K562 (cell line): Measurements from ENCODE around the gene LYVE1. TPM values are rescaled to one million over a fixed set of nuclear protein-coding genes. Genes with fewer than 3 reads are reported as not detected.

Source experiments
- ATAC-seq: fragments of 200-7000 bp; cut with Tn5 transposase; 3 replicates; pipeline ENCODE4 v1.9.1; 2020; ENCODE audit warnings: moderate library complexity
- BruUV-seq: library from RNA; stranded (reverse); fragments of 400-500 nt; replicated peaks from 2 replicates; lab custom pipeline; 2021; lab: Mats Ljungman, UMichigan
- CTCF ChIA-PET: fragments of 300-600 bp; formaldehyde crosslinking; extraction: SDS; loops from one replicate; lab custom pipeline; 2021; ENCODE audit warnings: low intra/inter-chr PET ratio; lab: Yijun Ruan, JAX
- POLR2A ChIA-PET: fragments of 300-600, 350-650 bp; sonication (Branson Sonifier 250); formaldehyde crosslinking; extraction: SDS; loops from one replicate; lab custom pipeline; 2021; ENCODE audit warnings: antibody characterized with exemption, inconsistent platforms; lab: Yijun Ruan, JAX
- DNase-seq, 4 experiments: peaks; one replicate each; pipeline versions ENCODE4 v3.0.0 to v3.0.0-alpha.2; 2011 to 2018; ENCODE audit warnings: low spot score in 3 of 4, mixed read lengths in 3 of 4; ENCODE audit errors: extremely low read depth in 1 of 4
- FAIRE-seq: peaks from 2 replicates; lab custom pipeline; 2011; peaks lifted over from hg19 to GRCh38; lab: Jason Lieb, UNC
- H2AFZ ChIP-seq: 2 replicates; pipeline ENCODE4 v1.6.0; 2011; ENCODE audit warnings: low read depth, low read length, control low read depth, inconsistent platforms
- H3K27ac ChIP-seq: fragments of 200-600 bp; 3 replicates; pipeline ENCODE4 v1.8.0; 2011; ENCODE audit warnings: low read depth, mild to moderate bottlenecking, control low read depth, inconsistent platforms, low read length, moderate library complexity, mixed read lengths; ENCODE audit errors: extremely low read depth
- H3K27me3 ChIP-seq, 2 experiments: fragments of 300-600 bp in 1 of 2; 2 replicates in 1 of 2; 3 replicates in 1 of 2; pipeline versions ENCODE4 v1.6.0 to v1.8.0; 2011; ENCODE audit warnings: inconsistent platforms in 2 of 2, low read length in 2 of 2, mild to moderate bottlenecking in 1 of 2, mixed read lengths in 1 of 2, moderate library complexity in 1 of 2; ENCODE audit not compliant: control insufficient read depth in 2 of 2, insufficient read depth in 2 of 2
- H3K36me3 ChIP-seq: fragments of 300-600 bp; 3 replicates; pipeline ENCODE4 v1.8.0; 2011; ENCODE audit warnings: mild to moderate bottlenecking, low read length, inconsistent platforms; ENCODE audit not compliant: control insufficient read depth, insufficient read depth
- H3K4me1 ChIP-seq, 2 experiments: fragments of 200-600 bp in 1 of 2; replicated peaks in 1 of 2; 2 replicates in 1 of 2; 3 replicates in 1 of 2; pipeline versions ENCODE4 v1.5.1 to v1.8.0; 2011; ENCODE audit warnings: inconsistent platforms in 2 of 2, low read length in 2 of 2, mild to moderate bottlenecking in 1 of 2, mixed read lengths in 1 of 2, moderate library complexity in 1 of 2; ENCODE audit not compliant: control insufficient read depth in 2 of 2, insufficient read depth in 2 of 2
- H3K4me2 ChIP-seq: 2 replicates; pipeline ENCODE4 v1.6.1; 2011; ENCODE audit warnings: low read length, control low read depth, inconsistent platforms, mixed read lengths; ENCODE audit not compliant: insufficient read depth
- H3K4me3 ChIP-seq: fragments of 200-600 bp; sonication (generic), shearing (Covaris generic); 2 replicates; pipeline ENCODE4 v1.5.1; 2016; ENCODE audit warnings: control low read depth, inconsistent platforms
- H3K79me2 ChIP-seq: fragments of 200-600 bp; 3 replicates; pipeline ENCODE4 v1.8.0; 2011; ENCODE audit warnings: low read length, inconsistent platforms; ENCODE audit not compliant: control insufficient read depth, insufficient read depth
- H3K9ac ChIP-seq, 2 experiments: 2 replicates each; pipeline versions ENCODE4 v1.6.0 to v1.6.1; 2011; ENCODE audit warnings: low read depth in 2 of 2, low read length in 2 of 2, control low read depth in 1 of 2, inconsistent platforms in 1 of 2, mild to moderate bottlenecking in 1 of 2, mixed read lengths in 1 of 2; ENCODE audit not compliant: insufficient read depth in 1 of 2
- H3K9me1 ChIP-seq: one replicate; pipeline ENCODE4 v1.6.0; 2011; ENCODE audit warnings: inconsistent platforms, mild to moderate bottlenecking, low read length, moderate library complexity; ENCODE audit not compliant: control insufficient read depth, insufficient read depth
- H3K9me3 ChIP-seq: replicated peaks from 2 replicates; pipeline ENCODE4 v1.5.1; 2011; ENCODE audit warnings: low read depth, low read length, inconsistent platforms; ENCODE audit not compliant: control insufficient read depth, insufficient read depth
- H4K20me1 ChIP-seq: replicated peaks from 2 replicates; pipeline ENCODE4 v1.6.1; 2011; ENCODE audit warnings: low read length, inconsistent platforms, mixed read lengths; ENCODE audit not compliant: control insufficient read depth, insufficient read depth
- NELFE ChIP-seq: IDR thresholded peaks from 2 replicates; pipeline ENCODE4 v1.6.1; 2011; ENCODE audit warnings: mild to moderate bottlenecking; ENCODE audit not compliant: insufficient read depth, insufficient read length
- PCBP1 ChIP-seq: fragments of 200-400 bp; formaldehyde crosslinking; IDR thresholded peaks from 2 replicates; pipeline ENCODE4 v1.6.1; 2018; ENCODE audit warnings: mild to moderate bottlenecking, low read depth, low read length; ENCODE audit not compliant: poor library complexity, severe bottlenecking
- YY1 ChIP-seq, 3 experiments: IDR thresholded peaks; 2 replicates each; pipeline ENCODE4 v1.6.1; 2011; ENCODE audit warnings: low read length in 2 of 3, mild to moderate bottlenecking in 2 of 3, moderate library complexity in 2 of 3, borderline replicate concordance in 1 of 3, control low read depth in 1 of 3, low read depth in 1 of 3; ENCODE audit not compliant: insufficient read depth in 3 of 3, insufficient replicate concordance in 2 of 3, control insufficient read depth in 1 of 3, insufficient read length in 1 of 3; ENCODE audit errors: extremely low read depth in 1 of 3
- ZNF133 ChIP-seq: fragments of 250-450 bp; sonication (Bioruptor Pico); IDR thresholded peaks from 2 replicates; pipeline ENCODE4 v1.4.0; 2020; ENCODE audit warnings: mild to moderate bottlenecking
- WGBS: fragments of 100-300 bp; shearing (Covaris generic); methylation state at CpG from one replicate; pipeline ENCODE4 v1.1.6; 2016; ENCODE audit warnings: low coverage, mixed read lengths; ENCODE audit not compliant: insufficient coverage; ENCODE audit errors: missing lambda C conversion rate; 5-methylcytosine and 5-hydroxymethylcytosine counted together
- in situ Hi-C: fragments of 300-500 bp; cut with MboI; formaldehyde crosslinking; loops from 4 replicates; pipeline ENCODE4 v1.15.0; 2018; ENCODE audit warnings: inconsistent platforms, mixed read lengths
- intact Hi-C: fragments of 100-400 bp; cut with micrococcal nuclease; formaldehyde crosslinking; loops from 2 replicates; pipeline ENCODE4 v1.14.2; 2022
- polyA plus RNA-seq, 8 experiments: library from polyadenylated mRNA; depleted of rRNA in 4 of 8; stranded (reverse) in 5 of 8; unstranded in 3 of 8; fragments of >200 nt; fragmentation: Nextera tagmentation in 2 of 8; fragmentation: Illumina TruSeq in 1 of 8; extraction: Ambion mirVana in 2 of 8; extraction: Trizol in 1 of 8; gene quantifications; 2 replicates each; pipeline versions ENCODE4 v1.2.1 to v1.2.3, GENCODE V29; 2011 to 2014; ENCODE audit warnings: inconsistent platforms in 1 of 8, missing spikeins in 1 of 8
- total RNA-seq, 7 experiments: library from RNA; depleted of rRNA in 6 of 7; stranded (reverse); fragments of >200 nt in 6 of 7; fragmentation: Illumina TruSeq in 2 of 7; extraction: Trizol in 2 of 7; gene quantifications; 2 replicates each; pipeline versions ENCODE4 v1.2.1 to v1.2.3, GENCODE V29; 2011 to 2021; ENCODE audit warnings: low replicate concordance in 1 of 7
- TF ChIP-seq, protein P1 (sequence below), 2 experiments: fragments of 200-800 bp in 1 of 2; sonication (Bioruptor generic) in 1 of 2; sonication (generic) in 1 of 2; formaldehyde crosslinking in 1 of 2; IDR thresholded peaks in 1 of 2; conservative IDR thresholded peaks in 1 of 2; 2 replicates each; pipeline versions ENCODE4 v1.5.0 to v1.6.1; 2016 to 2020; ENCODE audit warnings: missing compliant biosample characterization in 1 of 2, missing genetic modification characterization in 1 of 2, missing genetic modification reagents in 1 of 2
- TF ChIP-seq, protein P2 (sequence below): IDR thresholded peaks from 2 replicates; pipeline ENCODE4 v1.6.1; 2014; ENCODE audit warnings: antibody characterized with exemption
- TF ChIP-seq, protein P3 (sequence below): fragments of 200-800 bp; sonication (Bioruptor generic); IDR thresholded peaks from 2 replicates; pipeline ENCODE4 v1.6.1; 2017; ENCODE audit warnings: missing genetic modification characterization, missing compliant biosample characterization
- TF ChIP-seq, protein P4 (sequence below): sonication (generic); formaldehyde crosslinking; IDR thresholded peaks from 2 replicates; pipeline ENCODE4 v1.4.0; 2020; ENCODE audit warnings: mild to moderate bottlenecking, missing genetic modification reagents

Gene LYVE1
- total and polyA plus RNA-seq, 9 of the 15 experiments (the other 6 are each of a cell fraction or from before 2014, with no cell fraction given), result 0.06 to 1.1 (median 0.14) TPM; not detected in 1

DNA sequence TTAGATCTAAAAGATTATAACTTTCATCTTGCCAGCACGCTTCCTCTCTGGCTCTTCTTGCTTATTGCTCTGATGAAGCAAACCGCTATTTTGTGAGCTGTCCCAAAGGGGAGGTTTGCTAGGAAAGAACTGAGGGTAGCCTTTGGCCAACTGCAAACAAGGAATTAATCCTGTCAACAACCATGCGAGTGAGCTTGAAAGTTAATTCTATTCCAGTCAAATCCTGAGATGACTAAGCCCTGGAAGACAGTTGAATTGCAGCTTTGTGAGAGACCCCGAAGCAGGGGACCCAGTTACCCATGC, 17.2 kb downstream of the LYVE1 start:
- in situ Hi-C loops, result no loop called here
- H3K4me1 ChIP-seq, result no peaks in the 10 kb centered on the region; a peak in 1 of 5 replicates
- H3K9me3 ChIP-seq, result no peaks in the 10 kb centered on the region
- no peak overlapping the region for H3K9ac ChIP-seq
- H3K27me3 ChIP-seq, result no peaks in the 10 kb centered on the region
- H4K20me1 ChIP-seq, result no peaks in the 10 kb centered on the region
- BruUV-seq, result no TSS peak
- intact Hi-C loops, result no loop called here
- no peak overlapping the region for H3K4me2 ChIP-seq
- WGBS, result 34% methylated on average over 4 of the region's 4 CpGs
- TF ChIP-seq, protein P1, sequence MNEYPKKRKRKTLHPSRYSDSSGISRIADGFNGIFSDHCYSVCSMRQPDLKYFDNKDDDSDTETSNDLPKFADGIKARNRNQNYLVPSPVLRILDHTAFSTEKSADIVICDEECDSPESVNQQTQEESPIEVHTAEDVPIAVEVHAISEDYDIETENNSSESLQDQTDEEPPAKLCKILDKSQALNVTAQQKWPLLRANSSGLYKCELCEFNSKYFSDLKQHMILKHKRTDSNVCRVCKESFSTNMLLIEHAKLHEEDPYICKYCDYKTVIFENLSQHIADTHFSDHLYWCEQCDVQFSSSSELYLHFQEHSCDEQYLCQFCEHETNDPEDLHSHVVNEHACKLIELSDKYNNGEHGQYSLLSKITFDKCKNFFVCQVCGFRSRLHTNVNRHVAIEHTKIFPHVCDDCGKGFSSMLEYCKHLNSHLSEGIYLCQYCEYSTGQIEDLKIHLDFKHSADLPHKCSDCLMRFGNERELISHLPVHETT (CRISPR knock-in tag; conservative IDR thresholded peaks at IDR 0.05 in 1 of 2, IDR thresholded peaks at IDR 0.05 in 1 of 2), result no peak
- TF ChIP-seq PCBP1 (no peak), ZNF133 (no peak), NELFE (no peak), YY1 (IDR thresholded peaks at IDR 0.05; ENCODE audit: borderline replicate concordance in 1 of 3, control insufficient read depth in 1 of 3, extremely low read depth in 1 of 3, insufficient read depth in 3 of 3, insufficient read length in 1 of 3, insufficient replicate concordance in 2 of 3, low read depth in 1 of 3, low read length in 2 of 3) (no peak)
- TF ChIP-seq, protein P2, sequence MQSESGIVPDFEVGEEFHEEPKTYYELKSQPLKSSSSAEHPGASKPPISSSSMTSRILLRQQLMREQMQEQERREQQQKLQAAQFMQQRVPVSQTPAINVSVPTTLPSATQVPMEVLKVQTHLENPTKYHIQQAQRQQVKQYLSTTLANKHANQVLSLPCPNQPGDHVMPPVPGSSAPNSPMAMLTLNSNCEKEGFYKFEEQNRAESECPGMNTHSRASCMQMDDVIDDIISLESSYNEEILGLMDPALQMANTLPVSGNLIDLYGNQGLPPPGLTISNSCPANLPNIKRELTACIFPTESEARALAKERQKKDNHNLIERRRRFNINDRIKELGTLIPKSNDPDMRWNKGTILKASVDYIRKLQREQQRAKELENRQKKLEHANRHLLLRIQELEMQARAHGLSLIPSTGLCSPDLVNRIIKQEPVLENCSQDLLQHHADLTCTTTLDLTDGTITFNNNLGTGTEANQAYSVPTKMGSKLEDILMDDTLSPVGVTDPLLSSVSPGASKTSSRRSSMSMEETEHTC, result no peak
- TF ChIP-seq, protein P3, sequence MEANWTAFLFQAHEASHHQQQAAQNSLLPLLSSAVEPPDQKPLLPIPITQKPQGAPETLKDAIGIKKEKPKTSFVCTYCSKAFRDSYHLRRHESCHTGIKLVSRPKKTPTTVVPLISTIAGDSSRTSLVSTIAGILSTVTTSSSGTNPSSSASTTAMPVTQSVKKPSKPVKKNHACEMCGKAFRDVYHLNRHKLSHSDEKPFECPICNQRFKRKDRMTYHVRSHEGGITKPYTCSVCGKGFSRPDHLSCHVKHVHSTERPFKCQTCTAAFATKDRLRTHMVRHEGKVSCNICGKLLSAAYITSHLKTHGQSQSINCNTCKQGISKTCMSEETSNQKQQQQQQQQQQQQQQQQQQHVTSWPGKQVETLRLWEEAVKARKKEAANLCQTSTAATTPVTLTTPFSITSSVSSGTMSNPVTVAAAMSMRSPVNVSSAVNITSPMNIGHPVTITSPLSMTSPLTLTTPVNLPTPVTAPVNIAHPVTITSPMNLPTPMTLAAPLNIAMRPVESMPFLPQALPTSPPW (CRISPR knock-in tag), result no peak
- TF ChIP-seq, protein P4, sequence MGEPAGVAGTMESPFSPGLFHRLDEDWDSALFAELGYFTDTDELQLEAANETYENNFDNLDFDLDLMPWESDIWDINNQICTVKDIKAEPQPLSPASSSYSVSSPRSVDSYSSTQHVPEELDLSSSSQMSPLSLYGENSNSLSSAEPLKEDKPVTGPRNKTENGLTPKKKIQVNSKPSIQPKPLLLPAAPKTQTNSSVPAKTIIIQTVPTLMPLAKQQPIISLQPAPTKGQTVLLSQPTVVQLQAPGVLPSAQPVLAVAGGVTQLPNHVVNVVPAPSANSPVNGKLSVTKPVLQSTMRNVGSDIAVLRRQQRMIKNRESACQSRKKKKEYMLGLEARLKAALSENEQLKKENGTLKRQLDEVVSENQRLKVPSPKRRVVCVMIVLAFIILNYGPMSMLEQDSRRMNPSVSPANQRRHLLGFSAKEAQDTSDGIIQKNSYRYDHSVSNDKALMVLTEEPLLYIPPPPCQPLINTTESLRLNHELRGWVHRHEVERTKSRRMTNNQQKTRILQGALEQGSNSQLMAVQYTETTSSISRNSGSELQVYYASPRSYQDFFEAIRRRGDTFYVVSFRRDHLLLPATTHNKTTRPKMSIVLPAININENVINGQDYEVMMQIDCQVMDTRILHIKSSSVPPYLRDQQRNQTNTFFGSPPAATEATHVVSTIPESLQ (CRISPR knock-in tag), result no peak
- TF ChIP-seq, all 486 proteins: peak for 0
- Histone ChIP-seq H3K79me2 (no peaks in the 10 kb centered on the region), H2AFZ (no peak overlapping the region), H3K4me3 (no peak overlapping the region), H3K36me3 (no peaks in the 10 kb centered on the region), H3K9me1 (no peaks in the 10 kb centered on the region), H3K27ac (no peak overlapping the region)
- no peak for FAIRE-seq
- ATAC-seq, result no peak
- CTCF ChIA-PET, result no interaction called here
- POLR2A ChIA-PET, result interaction anchor here (1.3 kb wide), 1 partner anchor 14 kb away, joined by 3 read pairs; no protein-coding TSS in a partner anchor
- no peak for DNase-seq
